GM18951 (cell line): ENCODE data around the gene ALPI.

ENCODE experiments used
- POLR2A ChIP-seq: IDR thresholded peaks from 4 replicates; pipeline ENCODE4 v1.6.1; 2011; ENCODE audit warnings: mild to moderate bottlenecking; ENCODE audit not compliant: insufficient read length, insufficient read depth; ENCODE audit errors: extremely low read depth
- in situ Hi-C: fragments of 300-500 bp; cut with MboI; formaldehyde crosslinking; loops from one replicate; pipeline ENCODE4 v1.12.0; 2022; ENCODE audit warnings: low sequenced_read_pairs, mixed read lengths, inconsistent platforms; ENCODE audit not compliant: unreplicated experiment

The ALPI gene

DNA sequence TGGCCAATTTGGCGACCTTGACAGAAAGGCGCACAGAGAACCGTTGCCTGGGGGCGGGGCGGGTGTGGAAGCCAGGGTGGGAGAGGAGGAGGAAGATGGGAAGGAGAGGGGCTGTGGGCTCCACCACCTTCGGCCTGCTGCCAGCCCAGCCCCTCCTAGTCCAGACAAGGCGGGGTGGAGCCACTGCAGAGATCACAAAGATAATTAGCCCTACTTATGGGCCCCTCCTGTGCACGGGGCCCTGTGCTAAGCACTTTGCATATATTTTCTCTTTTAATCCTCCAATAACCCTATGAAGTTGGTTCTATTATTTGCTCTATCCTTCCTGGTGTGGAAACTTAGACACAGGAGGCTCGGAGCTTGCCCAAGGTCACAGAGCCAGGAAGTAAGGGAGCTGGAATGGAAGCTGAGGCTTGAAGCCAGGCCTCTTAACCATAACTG, 45.4 kb downstream of the ALPI start:
- in situ Hi-C loops = no loop called here
- no peak for TF ChIP-seq POLR2A

DNA sequence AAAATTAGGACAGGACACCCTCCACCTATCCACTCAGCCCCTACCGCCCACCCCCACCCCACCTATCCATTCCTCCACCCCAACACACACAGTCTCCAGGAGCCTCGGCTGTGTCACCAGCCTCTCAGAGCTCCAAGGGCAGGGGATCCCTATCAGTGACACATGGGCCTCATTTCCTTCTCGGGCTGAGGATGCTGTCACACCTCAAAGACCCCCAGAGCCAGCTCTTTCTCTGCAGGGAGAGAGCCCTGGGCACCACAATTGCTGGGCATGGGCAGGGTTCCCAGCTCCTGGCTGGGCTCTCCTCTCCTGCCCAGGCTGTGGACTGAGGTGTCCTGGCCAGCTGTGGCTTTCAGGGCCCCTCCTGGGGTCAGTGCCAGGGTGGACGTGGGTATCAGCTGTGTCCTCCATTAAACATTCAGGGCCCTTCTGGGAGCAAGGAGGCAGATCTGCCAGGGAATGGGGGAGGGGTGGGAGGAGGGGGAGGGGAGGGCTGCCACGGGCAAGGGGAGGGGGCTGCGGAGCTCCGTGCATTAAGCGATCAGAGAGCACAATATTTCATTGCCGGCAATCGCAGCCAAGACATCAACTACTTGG, 45.9 kb downstream of the ALPI start:
- in situ Hi-C loops = no loop called here
- TF ChIP-seq POLR2A = no peak

DNA sequence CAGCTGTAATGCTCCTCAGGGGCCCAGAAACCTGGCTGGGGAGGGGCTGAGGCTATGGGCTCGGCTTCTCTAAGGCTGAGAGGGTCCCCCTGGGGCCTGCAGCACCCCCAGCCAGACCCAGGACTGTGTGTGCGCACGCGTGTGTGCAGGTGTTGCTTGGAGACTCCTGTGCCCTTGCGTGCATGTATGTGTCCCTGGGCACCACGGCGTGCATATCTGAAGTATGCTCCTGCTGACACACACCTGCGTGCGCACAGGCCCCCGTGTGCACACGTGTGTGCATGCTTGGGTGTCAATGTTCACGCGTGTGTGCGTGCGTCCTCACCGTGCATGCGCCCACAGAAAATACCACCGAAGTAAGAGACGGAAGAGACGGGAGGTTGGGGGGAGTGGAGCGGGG, 46.6 kb downstream of the ALPI start:
- in situ Hi-C loops = no loop called here
- no peak for TF ChIP-seq POLR2A

DNA sequence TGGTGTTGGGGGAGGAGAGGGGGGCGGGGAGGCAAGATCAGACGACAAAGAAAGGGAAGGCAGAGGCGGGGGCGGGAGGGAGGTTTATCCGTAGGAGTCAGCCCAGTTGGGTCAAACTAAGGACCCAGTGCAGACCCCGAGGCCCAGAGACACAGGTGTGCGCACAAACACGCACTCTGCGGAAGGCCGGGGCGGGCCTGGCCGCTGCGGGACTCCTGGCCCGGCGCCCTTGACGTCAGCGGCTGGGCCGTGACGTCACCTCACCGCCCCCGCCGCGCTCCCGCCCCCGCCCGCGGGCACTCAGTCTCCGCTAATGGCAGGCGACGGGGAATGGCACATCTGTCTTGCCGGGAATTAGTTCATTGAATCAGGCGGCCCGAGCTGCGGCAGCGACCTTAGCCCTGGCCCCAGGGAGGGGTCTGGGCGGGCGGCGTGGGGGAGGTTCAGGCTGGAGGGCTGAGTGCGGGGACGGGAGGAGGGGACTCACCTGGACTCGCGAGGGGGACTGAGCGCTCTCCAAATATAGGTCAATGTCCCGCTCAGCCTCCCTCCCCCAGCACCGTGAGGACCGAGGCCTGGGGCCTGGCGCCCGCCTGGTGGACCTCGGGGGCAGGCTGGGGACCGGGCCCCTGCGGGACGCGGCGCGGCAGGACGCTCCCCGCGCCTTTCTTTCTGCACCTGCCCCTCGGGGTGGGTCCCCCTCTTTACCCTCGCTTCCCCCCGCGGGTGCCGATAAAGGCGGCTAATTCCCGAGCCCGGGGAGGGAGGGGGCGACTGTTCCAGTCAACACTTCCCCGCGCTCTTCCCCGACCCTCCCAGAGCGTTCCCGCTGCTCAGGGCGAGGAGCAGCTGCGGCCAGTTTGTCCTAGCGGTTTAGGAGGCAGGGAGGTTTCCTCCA, 47.2 kb downstream of the ALPI start:
- TF ChIP-seq POLR2A = no peak
- in situ Hi-C loops = no loop called here

DNA sequence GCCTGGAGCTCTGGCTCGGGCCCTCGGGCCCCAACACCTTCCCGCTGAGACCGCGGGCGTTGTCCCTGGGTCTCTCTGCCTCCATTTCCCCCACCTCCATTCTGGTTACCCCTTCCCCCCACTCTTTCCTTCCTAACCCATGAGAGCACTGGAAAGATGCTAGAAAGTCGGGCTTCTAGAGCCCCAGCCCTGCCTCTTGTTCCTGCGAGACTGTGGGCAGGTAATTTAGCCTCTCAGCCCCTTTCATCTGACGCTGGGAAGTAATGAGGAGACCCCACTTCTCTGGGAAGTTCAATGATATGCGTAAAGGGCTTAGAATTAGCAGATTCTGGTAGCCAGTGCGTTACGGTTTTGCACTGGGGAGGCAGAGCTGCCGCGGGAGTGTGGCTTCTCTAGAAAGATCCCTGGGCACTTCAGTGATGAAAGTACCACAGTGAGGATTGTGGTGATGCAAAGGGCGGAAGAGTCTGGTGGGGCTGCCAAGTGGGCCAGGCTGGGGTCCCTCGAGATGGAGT, 47.9 kb downstream of the ALPI start:
- no peak for TF ChIP-seq POLR2A
- in situ Hi-C loops = no loop called here

DNA sequence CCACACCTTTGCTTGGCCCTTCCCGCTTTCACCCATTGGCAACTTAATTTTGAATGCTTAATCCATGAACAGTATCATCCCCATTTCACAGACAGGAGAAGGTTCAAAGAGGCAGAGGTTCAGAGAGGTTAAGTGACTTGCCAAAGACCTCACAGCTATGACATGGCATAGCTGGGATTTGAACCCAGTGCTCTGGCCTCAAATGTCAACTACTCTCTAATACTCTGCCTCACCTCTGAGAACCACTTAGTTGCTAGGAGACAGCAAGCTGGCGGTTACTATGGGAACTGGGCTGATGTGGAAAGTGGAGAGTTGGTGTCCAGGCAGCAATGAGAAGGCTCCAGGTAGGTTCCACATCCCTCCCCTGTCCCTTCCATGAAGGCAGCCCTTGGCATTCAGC, 48.5 kb downstream of the ALPI start:
- TF ChIP-seq POLR2A = no peak
- in situ Hi-C loops = no loop called here

DNA sequence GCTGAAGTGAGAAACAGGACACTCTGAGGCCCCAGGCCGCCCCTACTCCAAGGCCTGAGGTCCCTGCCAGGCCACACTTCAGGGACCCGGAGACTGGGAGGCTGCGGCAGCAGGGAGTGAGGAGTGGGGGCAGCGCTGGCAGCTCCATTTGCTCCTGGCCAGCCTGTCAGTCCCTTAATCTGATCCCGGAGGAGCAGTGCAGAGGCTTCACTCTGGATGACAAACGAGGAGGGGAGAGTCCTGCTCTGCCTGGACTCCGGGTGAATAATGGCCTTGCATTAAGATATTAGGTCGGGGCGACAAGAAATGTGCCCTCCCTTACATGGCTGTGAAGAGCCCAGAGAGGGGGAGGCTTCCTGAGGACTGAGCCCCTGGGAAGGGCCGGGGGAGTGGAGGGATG, 49.9 kb downstream of the ALPI start:
- in situ Hi-C loops = no loop called here
- no peak for TF ChIP-seq POLR2A

DNA sequence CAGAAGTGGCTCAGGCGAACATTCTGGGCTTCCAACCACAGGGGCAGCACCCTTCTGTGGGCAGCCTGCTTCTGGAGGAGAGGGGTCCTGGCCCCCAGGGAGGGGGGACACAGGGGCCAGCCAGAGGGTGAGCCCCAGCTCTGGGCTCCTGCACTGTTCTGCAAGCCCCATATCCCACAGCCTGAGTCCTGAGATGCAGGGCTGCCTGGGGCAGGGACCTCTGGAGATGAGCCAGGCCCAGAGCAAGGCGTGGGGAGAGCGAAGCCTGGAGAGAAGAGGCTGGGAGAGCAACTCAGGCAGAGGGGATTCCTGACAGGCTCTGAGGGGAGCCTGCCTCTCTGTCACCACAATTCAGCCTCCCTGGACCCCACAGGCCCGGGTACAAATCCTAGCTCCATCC, 50.8 kb downstream of the ALPI start:
- TF ChIP-seq POLR2A = no peak
- in situ Hi-C loops = no loop called here

DNA sequence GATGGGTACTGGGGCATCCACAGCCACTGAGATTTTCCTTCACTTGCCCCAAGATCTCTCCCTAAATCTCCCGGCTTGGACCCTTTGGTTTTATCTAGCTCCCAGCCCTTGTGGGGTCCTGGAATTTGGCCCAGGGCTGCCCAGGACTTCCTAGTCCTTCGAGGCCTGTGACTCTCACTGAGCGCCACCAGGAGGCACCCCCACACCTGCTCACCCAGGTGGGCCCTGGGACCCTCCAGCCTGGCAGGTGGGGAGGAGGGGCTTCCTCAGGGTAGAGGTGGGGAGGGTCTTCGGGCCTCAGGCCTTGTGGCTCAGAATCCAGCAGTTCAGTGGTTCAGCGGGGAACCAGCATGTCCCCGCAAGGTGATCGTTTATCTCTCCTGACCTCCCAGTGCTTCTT, 52.3 kb downstream of the ALPI start:
- in situ Hi-C loops = no loop called here

More for the DNA sequence above, 52.3 kb downstream of the ALPI start:
- no peak for TF ChIP-seq POLR2A
